Limb (tissue), 2 donors: ENCODE data around the gene SYTL3.

Experiments
- DNase-seq, 2 donors: peaks; one replicate each; pipeline ENCODE4 v3.0.0-alpha.2; 2016; ENCODE audit errors: extremely low spot score in 2 of 2

Gene SYTL3

GRCh38 chr6:158722176-158722729 is 72.4 kb downstream of the SYTL3 start:
- DNase-seq = no peak

- DNase-seq = no peak
Measured at GRCh38 chr6:158725704-158726103, 75.8 kb downstream of the SYTL3 start.

- DNase-seq = no peak
Measured at GRCh38 chr6:158729906-158730540, 80.2 kb downstream of the SYTL3 start.

- no peak for DNase-seq
Measured at GRCh38 chr6:158730541-158730907, 80.7 kb downstream of the SYTL3 start.

GRCh38 chr6:158735009-158735408 is 85.2 kb downstream of the SYTL3 start:
- no peak for DNase-seq

- no peak for DNase-seq
Measured at GRCh38 chr6:158737082-158737709, 87.3 kb downstream of the SYTL3 start.

- no peak for DNase-seq
Measured at GRCh38 chr6:158737710-158738615, 88.1 kb downstream of the SYTL3 start.

- DNase-seq = no peak
Measured at GRCh38 chr6:158739673-158740072, 89.8 kb downstream of the SYTL3 start.

GRCh38 chr6:158743033-158743651 is 93.3 kb downstream of the SYTL3 start:
- DNase-seq = no peak

GRCh38 chr6:158744986-158745430 is 95.2 kb downstream of the SYTL3 start:
- no peak for DNase-seq

- no peak for DNase-seq
Measured at GRCh38 chr6:158751224-158751623, 101.4 kb downstream of the SYTL3 start.

GRCh38 chr6:158751921-158752320 is 102.1 kb downstream of the SYTL3 start:
- DNase-seq = no peak

- DNase-seq = peak in 1 of 2 donors; percentile 78
Measured at GRCh38 chr6:158752613-158753012, 102.8 kb downstream of the SYTL3 start.

GRCh38 chr6:158753811-158754210 is 104.0 kb downstream of the SYTL3 start:
- DNase-seq = no peak

- DNase-seq = no peak
Measured at GRCh38 chr6:158754738-158755137, 104.9 kb downstream of the SYTL3 start.

GRCh38 chr6:158755636-158756035 is 105.8 kb downstream of the SYTL3 start:
- DNase-seq = no peak

- no peak for DNase-seq
Measured at GRCh38 chr6:158756126-158756525, 106.3 kb downstream of the SYTL3 start.

- DNase-seq = no peak
Measured at GRCh38 chr6:158756977-158757752, 107.3 kb downstream of the SYTL3 start.

- DNase-seq = no peak
Measured at GRCh38 chr6:158757753-158758090, 107.9 kb downstream of the SYTL3 start.

GRCh38 chr6:158758451-158758860 is 108.6 kb downstream of the SYTL3 start:
- peak; percentile 52 to 73 for DNase-seq

GRCh38 chr6:158758941-158759479 is 109.2 kb downstream of the SYTL3 start:
- no peak for DNase-seq
